Measurements from ENCODE around the gene SPG7. TPM values are rescaled to one million over a fixed set of nuclear protein-coding genes. Genes with fewer than 3 reads are reported as not detected.
"Not testable (repeated sequence)": the region's sequence is repeated elsewhere in the genome, so short reads cannot be mapped to it uniquely, and the experiment has no call there.

The SPG7 gene
- total RNA-seq = 100 to 1,000 TPM in 2 of 8 experiments, 10 to 100 TPM in 6; 47.7 to 134 (median 71.6) TPM

DNA sequence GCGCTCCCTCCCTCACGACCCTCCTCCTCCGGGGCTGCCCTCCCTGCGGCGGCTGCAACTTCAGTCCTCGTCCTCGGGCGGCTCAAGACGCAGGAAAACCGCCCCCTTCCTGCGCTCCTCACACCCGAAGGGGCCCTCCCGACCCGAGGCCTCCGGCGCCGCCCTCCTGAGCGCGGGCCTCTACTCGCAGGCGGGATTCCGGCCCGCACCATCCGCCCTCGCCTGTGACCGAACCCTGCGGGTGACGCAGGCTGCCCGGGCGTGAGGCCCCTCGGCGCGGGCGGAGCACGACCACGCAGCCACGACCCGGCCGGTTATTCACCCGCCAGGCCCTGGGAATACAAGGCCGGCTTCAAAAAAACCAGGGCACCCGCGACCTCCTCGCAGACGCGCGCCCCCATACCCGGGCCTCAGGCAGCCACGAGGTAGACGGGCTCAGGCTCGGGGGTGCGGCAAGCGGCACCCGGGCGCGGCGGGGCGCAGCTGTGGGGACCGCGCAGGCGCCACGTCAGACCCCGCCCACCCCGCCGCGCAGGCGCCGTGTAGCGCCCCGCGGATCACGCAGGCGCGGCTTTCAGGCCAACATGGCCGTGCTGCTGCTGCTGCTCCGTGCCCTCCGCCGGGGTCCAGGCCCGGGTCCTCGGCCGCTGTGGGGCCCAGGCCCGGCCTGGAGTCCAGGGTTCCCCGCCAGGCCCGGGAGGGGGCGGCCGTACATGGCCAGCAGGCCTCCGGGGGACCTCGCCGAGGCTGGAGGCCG lies at the start of gene SPG7:
SPG7 (plus strand) TSS at position 570 of the 757 bp plus-strand sequence; CDS start at position 585, 15 bp downstream.
- in situ Hi-C loops (cut with MboI; ENCODE audit: low pct_unique_long_range_greater_than_20kb in 2 of 9, low sequenced_read_pairs in 9 of 9, unreplicated experiment in 9 of 9) = no loop called here
- WGBS, 10 experiments = 0% methylated on average over 4 to 8 of the region's 90 CpGs; no CpG with 5 or more reads in 7 of the 10 experiments
- H3K27ac ChIP-seq = peak within 1 kb of the TSS; percentile 94 to 99
- ATAC-seq (replicated peaks in 6 of 8) = peak; percentile 53 to 90 (median 86)
- H3K4me3 ChIP-seq = peak within 1 kb of the TSS; percentile 89 to 99 (median 94)
- H3K4me1 ChIP-seq (replicated peaks in 1 of 2) = peaks cover 11 to 20% of the 10 kb centered on the region in 2 donors

DNA sequence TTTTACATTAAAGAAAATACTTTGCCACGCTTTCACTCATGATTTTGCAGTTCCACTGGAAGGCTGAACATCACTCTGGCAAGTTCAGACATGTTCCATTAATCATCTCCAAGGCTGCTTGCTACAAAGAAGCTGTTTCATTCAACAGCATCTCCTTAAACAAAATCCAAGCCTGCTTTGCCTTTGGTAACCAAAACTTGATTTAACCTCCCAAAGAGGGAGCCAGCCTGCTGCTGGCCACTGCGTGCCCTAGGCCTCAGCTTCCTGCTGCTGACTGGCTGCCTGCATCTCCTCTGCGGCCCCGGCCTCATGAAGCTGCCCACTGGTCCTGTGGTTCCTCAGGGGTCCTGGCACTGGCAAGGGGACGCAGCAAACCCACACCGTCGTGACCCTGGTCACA lies 49.7 kb upstream of the SPG7 start:
- H3K4me3 ChIP-seq = no peak overlapping the region
- in situ Hi-C loops (cut with MboI; ENCODE audit: low pct_unique_long_range_greater_than_20kb in 2 of 9, low sequenced_read_pairs in 9 of 9, unreplicated experiment in 9 of 9) = no loop called here
- peak in 3 of 8 experiments; percentile 16 to 39 (median 36) for ATAC-seq (replicated peaks in 6 of 8)
- H3K27ac ChIP-seq = no peak overlapping the region
- H3K4me1 ChIP-seq (replicated peaks in 1 of 2) = peaks cover 4 to 7% of the 10 kb centered on the region in 2 donors
- 59 to 100% (median 99%) methylated on average over 2 to 5 of the region's 7 CpGs; no CpG with 5 or more reads in 4 of the 10 experiments for WGBS, 10 experiments

DNA sequence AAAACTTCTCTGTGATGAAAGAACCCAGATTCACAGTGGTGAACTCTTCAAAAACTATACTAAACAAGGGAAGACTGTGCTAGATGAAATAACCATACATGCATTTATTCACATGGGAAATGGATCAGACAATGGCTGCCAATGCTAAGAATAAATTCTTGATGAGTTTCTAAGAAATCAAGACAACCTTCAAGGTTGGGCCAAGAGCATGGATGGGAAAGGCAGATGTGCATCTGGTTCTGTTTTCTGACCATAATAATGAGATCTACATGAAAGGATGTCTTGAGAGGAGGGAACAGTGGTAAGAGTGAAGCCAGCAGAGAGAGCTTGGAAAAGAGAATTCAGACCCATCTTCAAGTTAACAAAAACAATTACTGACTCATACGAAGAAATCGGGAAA lies 49.2 kb upstream of the SPG7 start:
- Histone ChIP-seq H3K4me1 (replicated peaks in 1 of 2) (peaks cover under 1 to 3% of the 10 kb centered on the region in 2 donors), H3K4me3 (no peak overlapping the region), H3K27ac (no peak overlapping the region)
- 10 to 96% (median 90%) methylated on average over 2 of the region's 2 CpGs; no CpG with 5 or more reads in 1 of the 10 experiments for WGBS, 10 experiments
- ATAC-seq (replicated peaks in 6 of 8) = peak in 3 of 8 experiments; percentile 28 to 46 (median 46)
- in situ Hi-C loops (cut with MboI; ENCODE audit: low pct_unique_long_range_greater_than_20kb in 2 of 9, low sequenced_read_pairs in 9 of 9, unreplicated experiment in 9 of 9) = no loop called here

DNA sequence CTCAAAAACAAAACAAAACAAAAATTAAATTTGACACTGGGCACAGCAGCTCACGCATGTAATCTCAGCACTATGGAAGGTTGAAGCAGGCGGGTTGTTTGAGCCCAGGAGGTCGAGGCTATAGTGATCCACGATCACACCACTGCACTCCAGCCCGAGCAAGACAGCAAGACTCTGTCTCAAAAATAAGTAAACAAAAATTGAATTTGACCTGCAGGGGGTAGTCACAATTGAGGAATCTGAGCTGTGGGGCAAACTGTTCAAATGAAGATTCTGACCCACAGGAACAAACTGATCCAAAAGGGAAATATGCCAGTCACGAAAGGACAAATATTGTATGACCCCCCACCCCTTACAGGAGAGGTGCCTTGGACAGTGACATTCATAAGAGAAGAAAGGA lies 47.6 kb upstream of the SPG7 start:
- ATAC-seq (replicated peaks in 6 of 8) = no peak
- WGBS, 10 experiments = 80 to 100% (median 92%) methylated on average over 1 to 5 of the region's 6 CpGs; no CpG with 5 or more reads in 3 of the 10 experiments
- in situ Hi-C loops (cut with MboI; ENCODE audit: low pct_unique_long_range_greater_than_20kb in 2 of 9, low sequenced_read_pairs in 9 of 9, unreplicated experiment in 9 of 9) = no loop called here
- H3K4me3 ChIP-seq = no peak overlapping the region
- H3K4me1 ChIP-seq (replicated peaks in 1 of 2) = peaks cover 0 to under 1% of the 10 kb centered on the region in 2 donors
- H3K27ac ChIP-seq = no peak overlapping the region

DNA sequence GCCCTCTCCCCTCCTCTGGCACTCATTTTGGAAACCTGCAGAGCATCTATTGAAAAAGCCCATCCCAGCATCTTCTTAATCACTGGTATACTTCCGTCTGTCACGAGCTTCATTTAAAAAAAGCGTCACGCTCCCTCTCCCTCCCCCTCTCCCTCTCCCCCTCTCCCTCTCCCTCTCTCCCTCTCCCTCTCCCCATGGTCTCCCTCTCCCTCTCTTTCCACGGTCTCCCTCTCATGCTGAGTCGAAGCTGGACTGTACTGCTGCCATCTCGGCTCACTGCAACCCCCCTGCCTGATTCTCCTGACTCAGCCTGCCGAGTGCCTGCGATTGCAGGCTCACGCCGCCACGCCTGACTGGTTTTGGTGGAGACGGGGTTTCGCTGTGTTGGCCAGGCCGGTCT lies 46.3 kb upstream of the SPG7 start:
- WGBS, 10 experiments = 83 to 100% methylated on average over 1 to 2 of the region's 15 CpGs; no CpG with 5 or more reads in 8 of the 10 experiments
- H3K4me1 ChIP-seq (replicated peaks in 1 of 2); H3K27ac ChIP-seq; in situ Hi-C loops (cut with MboI; ENCODE audit: low pct_unique_long_range_greater_than_20kb in 2 of 9, low sequenced_read_pairs in 9 of 9, unreplicated experiment in 9 of 9); H3K4me3 ChIP-seq; ATAC-seq (replicated peaks in 6 of 8): not testable (repeated sequence)

DNA sequence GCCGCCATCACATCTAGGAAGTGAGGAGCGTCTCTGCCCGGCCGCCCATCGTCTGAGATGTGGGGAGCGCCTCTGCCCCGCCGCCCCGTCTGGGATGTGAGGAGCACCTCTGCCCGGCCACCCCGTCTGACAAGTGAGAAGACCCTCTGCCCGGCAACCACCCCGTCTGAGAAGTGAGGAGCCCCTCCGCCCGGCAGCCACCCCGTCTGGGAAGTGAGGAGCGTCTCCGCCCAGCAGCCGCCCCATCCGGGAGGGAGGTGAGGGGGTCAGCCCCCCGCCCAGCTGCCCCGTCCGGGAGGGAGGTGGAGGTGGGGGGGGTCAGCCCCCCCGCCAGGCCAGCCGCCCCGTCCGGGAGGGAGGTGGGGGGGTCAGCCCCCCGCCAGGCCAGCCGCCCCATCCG lies 45.6 kb upstream of the SPG7 start:
- H3K27ac ChIP-seq; H3K4me1 ChIP-seq (replicated peaks in 1 of 2); ATAC-seq (replicated peaks in 6 of 8); H3K4me3 ChIP-seq; in situ Hi-C loops (cut with MboI; ENCODE audit: low pct_unique_long_range_greater_than_20kb in 2 of 9, low sequenced_read_pairs in 9 of 9, unreplicated experiment in 9 of 9): not testable (repeated sequence)
- no CpG with 5 or more reads among the region's 30 CpGs for WGBS, 10 experiments

DNA sequence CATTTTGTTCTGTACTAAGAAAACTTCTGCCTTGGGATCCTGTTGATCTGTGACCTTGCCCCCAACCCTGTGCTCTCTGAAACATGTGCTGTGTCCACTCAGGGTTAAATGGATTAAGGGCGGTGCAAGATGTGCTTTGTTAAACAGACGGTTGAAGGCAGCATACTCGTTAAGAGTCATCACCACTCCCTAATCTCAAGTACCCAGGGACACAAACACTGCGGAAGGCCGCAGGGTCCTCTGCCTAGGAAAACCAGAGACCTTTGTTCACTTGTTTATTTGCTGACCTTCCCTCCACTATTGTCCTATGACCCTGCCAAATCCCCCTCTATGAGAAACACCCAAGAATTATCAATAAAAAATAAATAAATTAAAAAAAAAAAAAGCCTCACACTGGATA lies 44.9 kb upstream of the SPG7 start:
- WGBS, 10 experiments = no CpG with 5 or more reads among the region's 5 CpGs

DNA sequence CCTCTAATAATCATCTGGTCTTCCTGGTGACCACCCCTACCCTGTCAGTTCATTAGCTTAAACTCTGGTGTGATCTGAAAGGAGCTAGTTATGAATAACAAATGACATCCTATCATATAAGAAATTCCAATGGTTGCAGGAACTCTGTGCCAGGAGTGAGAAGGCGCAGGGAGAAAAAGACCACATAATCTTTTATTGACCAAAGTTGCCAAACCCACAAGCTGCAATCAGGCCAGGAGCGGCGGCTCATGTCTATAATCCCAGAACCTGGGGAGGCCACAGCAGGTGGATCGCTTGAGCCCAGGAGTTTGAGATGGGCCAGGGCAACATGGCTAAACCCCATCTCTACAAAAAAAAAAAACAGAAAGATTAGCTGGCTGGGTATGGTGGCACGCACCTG lies 41.3 kb upstream of the SPG7 start:
- Histone ChIP-seq H3K27ac (no peak overlapping the region), H3K4me3 (no peak overlapping the region), H3K4me1 (replicated peaks in 1 of 2) (peaks cover 0 to 3% of the 10 kb centered on the region in 2 donors)
- ATAC-seq (replicated peaks in 6 of 8) = no peak
- in situ Hi-C loops (cut with MboI; ENCODE audit: low pct_unique_long_range_greater_than_20kb in 2 of 9, low sequenced_read_pairs in 9 of 9, unreplicated experiment in 9 of 9) = no loop called here
- WGBS, 10 experiments = 98 to 100% (median 100%) methylated on average over 1 to 4 of the region's 5 CpGs; no CpG with 5 or more reads in 6 of the 10 experiments

More for the DNA sequence above, 44.9 kb upstream of the SPG7 start:
- in situ Hi-C loops (cut with MboI; ENCODE audit: low pct_unique_long_range_greater_than_20kb in 2 of 9, low sequenced_read_pairs in 9 of 9, unreplicated experiment in 9 of 9); ATAC-seq (replicated peaks in 6 of 8); H3K27ac ChIP-seq; H3K4me3 ChIP-seq; H3K4me1 ChIP-seq (replicated peaks in 1 of 2): not testable (repeated sequence)

DNA sequence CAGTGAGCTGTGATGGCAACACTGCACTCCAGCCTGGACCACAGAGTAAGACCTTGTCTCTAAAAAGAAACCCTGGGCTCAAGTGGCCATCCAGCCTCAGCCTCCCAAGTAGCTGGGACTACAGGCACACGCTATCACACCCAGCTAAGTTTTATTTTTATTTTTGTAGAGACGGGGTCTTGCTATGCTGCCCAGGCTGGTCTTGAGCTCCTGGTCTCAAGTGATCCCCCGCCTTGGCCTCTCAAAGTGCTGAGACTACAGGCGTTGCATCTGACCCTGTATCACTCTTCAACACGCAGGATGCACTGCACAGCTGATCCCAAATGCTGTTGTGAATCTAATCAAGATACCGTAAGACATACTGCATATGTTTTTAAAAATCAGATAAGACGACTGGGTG lies 40.8 kb upstream of the SPG7 start:
- ATAC-seq (replicated peaks in 6 of 8) = no peak
- H3K27ac ChIP-seq = no peak overlapping the region
- in situ Hi-C loops (cut with MboI; ENCODE audit: low pct_unique_long_range_greater_than_20kb in 2 of 9, low sequenced_read_pairs in 9 of 9, unreplicated experiment in 9 of 9) = no loop called here
- no peak overlapping the region for H3K4me3 ChIP-seq
- peaks cover 3% of the 10 kb centered on the region in 2 donors for H3K4me1 ChIP-seq (replicated peaks in 1 of 2)
- WGBS, 10 experiments = 75 to 100% (median 100%) methylated on average over 1 to 6 of the region's 7 CpGs; no CpG with 5 or more reads in 4 of the 10 experiments

DNA sequence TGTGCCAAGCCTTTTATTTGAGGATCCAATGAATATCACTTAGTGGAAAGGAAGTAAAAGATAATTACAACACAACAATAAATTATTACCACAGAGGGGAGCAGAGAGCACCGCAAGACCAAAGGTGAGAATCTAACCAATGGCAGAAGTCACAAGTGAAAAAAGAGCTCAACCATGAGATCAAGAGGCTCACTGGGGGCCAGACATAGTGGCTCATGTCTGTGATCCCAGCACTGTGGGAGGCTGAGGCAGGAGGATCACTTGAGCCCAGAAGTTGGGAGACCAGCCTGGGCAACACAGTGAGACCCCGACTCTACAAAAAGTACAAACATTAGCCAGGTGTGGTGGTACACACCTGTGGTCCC lies 35.5 kb upstream of the SPG7 start:
- H3K27ac ChIP-seq = no peak overlapping the region
- WGBS, 10 experiments = 33 to 100% (median 100%) methylated on average over 1 to 2 of the region's 2 CpGs; no CpG with 5 or more reads in 3 of the 10 experiments

DNA sequence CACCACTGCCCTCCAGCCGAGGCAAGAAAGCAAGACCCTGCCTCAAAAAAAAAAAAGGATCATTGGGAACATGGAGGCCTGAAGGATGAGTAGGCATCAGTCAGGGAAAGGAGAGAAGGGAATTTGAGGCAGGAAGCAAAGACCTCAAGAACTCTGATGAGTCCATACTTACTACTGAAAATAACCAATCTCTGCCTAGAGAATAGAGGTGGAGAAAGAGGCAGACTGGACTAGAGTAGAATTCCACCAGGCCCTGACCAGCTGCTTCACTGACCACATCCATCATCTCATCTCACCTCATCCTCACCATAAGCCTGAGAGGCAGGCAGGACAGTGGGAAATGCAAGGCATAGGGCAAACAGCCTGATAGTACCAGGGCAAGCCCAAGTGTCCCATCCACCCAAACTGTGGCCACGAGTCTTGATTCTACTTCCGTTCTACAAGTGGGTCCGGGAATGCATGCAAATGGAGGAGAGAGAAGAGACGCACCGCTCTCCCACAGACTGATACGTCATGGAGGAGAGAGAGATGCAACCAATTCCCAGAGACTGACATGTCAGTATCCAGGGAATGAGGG lies 35.0 kb upstream of the SPG7 start:
- in situ Hi-C loops (cut with MboI; ENCODE audit: low pct_unique_long_range_greater_than_20kb in 2 of 9, low sequenced_read_pairs in 9 of 9, unreplicated experiment in 9 of 9) = no loop called here
- no peak overlapping the region for H3K4me3 ChIP-seq
- WGBS, 10 experiments = 67 to 100% (median 92%) methylated on average over 1 to 7 of the region's 7 CpGs; no CpG with 5 or more reads in 1 of the 10 experiments
- H3K27ac ChIP-seq = no peak overlapping the region
- ATAC-seq (replicated peaks in 6 of 8) = no peak
- peaks cover 8 to 18% of the 10 kb centered on the region in 2 donors for H3K4me1 ChIP-seq (replicated peaks in 1 of 2)

More for the DNA sequence above, 35.5 kb upstream of the SPG7 start:
- Histone ChIP-seq H3K4me1 (replicated peaks in 1 of 2) (peaks cover 8 to 18% of the 10 kb centered on the region in 2 donors), H3K4me3 (no peak overlapping the region)
- in situ Hi-C loops (cut with MboI; ENCODE audit: low pct_unique_long_range_greater_than_20kb in 2 of 9, low sequenced_read_pairs in 9 of 9, unreplicated experiment in 9 of 9) = no loop called here
- ATAC-seq (replicated peaks in 6 of 8) = no peak

DNA sequence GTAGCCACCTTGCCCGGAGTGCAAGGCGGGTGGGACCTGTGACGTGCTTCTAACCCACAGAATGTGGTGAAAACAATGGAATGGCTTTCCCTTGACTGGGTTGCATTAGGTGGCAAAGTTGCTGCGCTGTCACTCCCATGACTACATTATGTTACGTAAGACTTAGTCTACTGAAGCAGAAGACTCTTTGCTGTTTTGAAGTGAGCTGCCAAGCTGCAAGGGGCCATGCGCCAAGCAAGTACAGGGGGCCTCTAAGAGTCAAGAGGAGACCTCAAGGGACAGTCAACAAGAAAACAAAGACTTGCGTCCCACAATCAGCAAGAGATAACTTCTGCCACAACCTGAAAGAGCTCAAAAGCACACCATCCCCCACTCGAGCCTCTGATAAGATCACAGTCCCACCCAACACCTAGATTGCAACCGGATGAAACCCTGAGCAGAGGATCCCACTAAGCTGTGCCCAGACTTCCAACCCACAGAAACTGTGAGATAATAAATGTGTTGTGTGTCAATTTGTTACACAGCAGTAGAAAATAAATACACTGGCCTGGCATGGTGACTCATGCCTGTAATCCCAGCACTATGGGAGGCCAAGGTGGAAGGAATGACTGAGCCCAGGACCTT lies 34.3 kb upstream of the SPG7 start:
- in situ Hi-C loops (cut with MboI; ENCODE audit: low pct_unique_long_range_greater_than_20kb in 2 of 9, low sequenced_read_pairs in 9 of 9, unreplicated experiment in 9 of 9) = no loop called here
- no peak overlapping the region for H3K4me3 ChIP-seq
- no peak overlapping the region for H3K27ac ChIP-seq
- WGBS, 10 experiments = 77 to 100% (median 90%) methylated on average over 1 to 5 of the region's 9 CpGs; no CpG with 5 or more reads in 1 of the 10 experiments
- ATAC-seq (replicated peaks in 6 of 8) = peak in 1 of 8 experiments; percentile 13
- H3K4me1 ChIP-seq (replicated peaks in 1 of 2) = peaks cover 10 to 18% of the 10 kb centered on the region in 2 donors

DNA sequence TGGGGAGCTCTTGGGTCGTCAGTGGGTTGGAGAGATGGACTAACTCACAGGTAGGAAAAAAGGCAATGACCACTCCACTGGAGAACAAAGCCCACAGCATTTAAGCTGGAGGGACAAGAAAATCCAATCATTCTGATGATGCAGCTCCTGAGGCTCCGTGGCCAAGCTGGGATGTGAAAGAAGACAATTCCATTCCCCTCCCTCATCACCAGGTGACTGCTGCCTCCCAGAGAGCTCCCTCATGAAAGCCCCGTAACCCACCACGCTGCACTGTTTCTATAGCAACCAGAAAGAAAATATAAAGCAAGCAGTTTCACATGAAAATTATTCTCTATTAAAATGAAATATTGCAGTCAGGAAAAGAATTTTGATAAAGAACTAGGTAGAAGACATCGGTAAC lies 33.1 kb upstream of the SPG7 start:
- Histone ChIP-seq H3K4me3 (no peak overlapping the region), H3K4me1 (replicated peaks in 1 of 2) (peaks cover 11 to 18% of the 10 kb centered on the region in 2 donors), H3K27ac (no peak overlapping the region)
- peak in 3 of 8 experiments; percentile 32 to 59 (median 36) for ATAC-seq (replicated peaks in 6 of 8)
- in situ Hi-C loops (cut with MboI; ENCODE audit: low pct_unique_long_range_greater_than_20kb in 2 of 9, low sequenced_read_pairs in 9 of 9, unreplicated experiment in 9 of 9) = loop anchor here in 1 of 9 experiments (25.0 kb wide), 1 partner anchor 238 kb away; no protein-coding TSS in a partner anchor
- WGBS, 10 experiments = 49 to 100% (median 70%) methylated on average over 1 to 4 of the region's 5 CpGs; no CpG with 5 or more reads in 2 of the 10 experiments
